ENCODE results near the gene RAI2. TPM values are rescaled to one million over a fixed set of nuclear protein-coding genes. Genes with fewer than 3 reads are reported as not detected.

Gene RAI2
- total and polyA plus RNA-seq, 2 donors from 2014 or later, result 18.3 to 43.1 TPM

DNA sequence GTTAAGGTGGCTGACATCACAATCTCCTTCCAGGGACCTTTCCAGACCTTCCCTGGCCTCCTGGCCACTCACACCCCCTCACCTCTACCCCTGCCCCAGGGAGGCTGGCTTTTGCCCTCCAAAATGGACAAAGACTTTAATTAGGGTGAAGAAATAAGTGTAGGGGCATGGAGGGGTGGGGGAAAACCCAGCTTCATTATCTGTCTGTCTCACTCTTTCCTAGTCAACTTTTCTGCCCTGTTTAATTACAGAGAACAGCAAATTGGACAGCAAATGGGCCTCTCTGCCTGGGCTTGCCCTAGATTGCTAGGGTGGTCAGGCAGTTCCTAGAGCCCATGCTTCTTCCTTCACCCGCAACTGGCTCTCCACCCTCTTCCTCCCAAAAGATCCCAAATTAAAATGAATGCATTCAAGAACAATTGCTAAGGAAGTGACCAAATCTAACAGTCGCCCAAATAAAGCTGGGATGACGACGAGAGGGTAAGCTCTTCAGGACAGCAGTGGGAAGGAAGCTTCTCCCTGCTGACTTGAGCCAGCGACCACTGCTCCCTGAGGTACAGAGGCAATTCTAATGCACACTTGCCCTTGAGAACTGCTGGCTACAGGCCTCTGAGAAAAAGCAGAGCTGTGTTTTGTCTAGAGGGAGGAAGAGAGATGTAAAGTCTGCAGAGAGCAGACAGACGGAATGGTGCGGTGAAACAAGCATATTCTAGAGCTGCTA, 12.4 kb downstream of the RAI2 start:
- TF ChIP-seq CTCF (IDR thresholded peaks at IDR 0.05; ENCODE audit: borderline replicate concordance, extremely low read depth, insufficient read depth), result no peak
- no peak for FAIRE-seq
- no peak overlapping the region for H3K27ac ChIP-seq (ENCODE audit: low read depth in 2 of 2, low read length in 2 of 2)

DNA sequence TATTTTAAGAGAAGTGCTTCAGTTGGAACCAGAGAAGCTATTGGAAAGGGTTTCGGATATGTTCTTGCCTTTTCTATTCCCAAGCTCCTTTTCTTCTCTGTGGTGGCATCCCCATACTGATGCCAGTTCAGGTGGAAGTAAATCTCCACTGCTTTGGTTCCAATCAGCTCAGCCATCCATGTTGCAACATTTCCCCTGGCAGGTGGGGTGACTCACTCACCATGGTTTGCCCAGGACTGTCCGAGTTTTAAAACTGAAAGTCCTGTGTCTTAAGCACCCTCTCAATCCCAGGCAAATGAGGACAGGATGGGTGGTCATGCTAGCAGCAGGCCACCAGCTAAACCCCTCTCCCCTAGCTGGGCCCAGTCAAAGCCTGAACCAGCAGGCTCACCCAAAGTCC, 15.1 kb downstream of the RAI2 start:
- DNase-seq (no peak), FAIRE-seq (no peak)
- H3K4me3 ChIP-seq (ENCODE audit: low read length in 3 of 3), result no peak overlapping the region
- no peak overlapping the region for H3K9ac ChIP-seq (ENCODE audit: low read length in 3 of 3)
- intact Hi-C loops (cut with DNase I), result no loop called here
- H3K36me3 ChIP-seq (ENCODE audit: control insufficient read depth in 2 of 3, insufficient read depth in 3 of 3, low read length in 3 of 3), result no peaks in the 10 kb centered on the region
- H3K9me3 ChIP-seq (ENCODE audit: control insufficient read depth in 2 of 3, insufficient read depth in 1 of 3, low read length in 3 of 3), result no peaks in the 10 kb centered on the region
- no peak overlapping the region for H3K27ac ChIP-seq (ENCODE audit: low read depth in 2 of 2, low read length in 2 of 2)
- no peak for TF ChIP-seq CTCF (IDR thresholded peaks at IDR 0.05; ENCODE audit: borderline replicate concordance, extremely low read depth, insufficient read depth)
- no peaks in the 10 kb centered on the region for H3K4me1 ChIP-seq (ENCODE audit: control insufficient read depth in 2 of 3, insufficient read depth in 2 of 3, low read depth in 1 of 3, low read length in 3 of 3)
- H3K27me3 ChIP-seq (ENCODE audit: control insufficient read depth, insufficient read depth, low read length), result no peaks in the 10 kb centered on the region

More for the DNA sequence above, 12.4 kb downstream of the RAI2 start:
- DNase-seq, result no peak
- intact Hi-C loops (cut with DNase I), result no loop called here
- Histone ChIP-seq H3K27me3 (ENCODE audit: control insufficient read depth, insufficient read depth, low read length) (peaks cover 6% of the 10 kb centered on the region), H3K9me3 (ENCODE audit: control insufficient read depth in 2 of 3, insufficient read depth in 1 of 3, low read length in 3 of 3) (no peaks in the 10 kb centered on the region), H3K36me3 (ENCODE audit: control insufficient read depth in 2 of 3, insufficient read depth in 3 of 3, low read length in 3 of 3) (no peaks in the 10 kb centered on the region), H3K4me1 (ENCODE audit: control insufficient read depth in 2 of 3, insufficient read depth in 2 of 3, low read depth in 1 of 3, low read length in 3 of 3) (peaks cover 0 to 5% (median 0%) of the 10 kb centered on the region in 3 donors), H3K9ac (ENCODE audit: low read length in 3 of 3) (no peak overlapping the region), H3K4me3 (ENCODE audit: low read length in 3 of 3) (no peak overlapping the region)

DNA sequence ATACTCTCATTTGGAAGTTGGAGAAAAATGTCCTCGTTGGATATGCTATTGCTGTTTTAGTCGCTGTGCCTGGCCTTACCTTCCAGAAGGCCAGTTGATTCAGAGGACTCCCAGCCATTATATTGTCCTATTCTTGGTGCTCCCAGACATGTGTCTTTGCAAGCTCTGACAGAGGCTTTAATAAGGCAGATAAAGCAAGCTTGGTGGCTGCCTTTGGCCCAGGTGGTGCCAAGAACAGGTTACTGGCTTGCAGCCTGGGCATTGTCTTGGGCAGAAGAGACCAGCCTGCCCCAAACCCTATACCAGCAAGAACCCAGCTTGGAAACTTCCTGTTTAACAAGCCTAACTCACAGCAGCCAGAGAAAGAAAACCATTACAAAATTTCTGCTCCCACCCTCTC, 16.9 kb downstream of the RAI2 start:
- DNase-seq (no peak), FAIRE-seq (no peak)
- intact Hi-C loops (cut with DNase I), result no loop called here
- TF ChIP-seq CTCF (IDR thresholded peaks at IDR 0.05; ENCODE audit: borderline replicate concordance, extremely low read depth, insufficient read depth), result no peak
- Histone ChIP-seq H3K9me3 (ENCODE audit: control insufficient read depth in 2 of 3, insufficient read depth in 1 of 3, low read length in 3 of 3) (no peaks in the 10 kb centered on the region), H3K27ac (ENCODE audit: low read depth in 2 of 2, low read length in 2 of 2) (no peak overlapping the region), H3K4me3 (ENCODE audit: low read length in 3 of 3) (no peak overlapping the region), H3K4me1 (ENCODE audit: control insufficient read depth in 2 of 3, insufficient read depth in 2 of 3, low read depth in 1 of 3, low read length in 3 of 3) (no peaks in the 10 kb centered on the region), H3K9ac (ENCODE audit: low read length in 3 of 3) (no peak overlapping the region), H3K27me3 (ENCODE audit: control insufficient read depth, insufficient read depth, low read length) (no peaks in the 10 kb centered on the region), H3K36me3 (ENCODE audit: control insufficient read depth in 2 of 3, insufficient read depth in 3 of 3, low read length in 3 of 3) (no peaks in the 10 kb centered on the region)
